A673 (cell line): ENCODE results near the gene ORMDL2.

ENCODE experiments used
- CTCF ChIP-seq: fragments of 300-800, 200-600 bp; sonication (generic); conservative IDR thresholded peaks from 2 replicates; pipeline ENCODE4 v1.5.1; 2017; ENCODE audit warnings: low read depth, mild to moderate bottlenecking, antibody characterized with exemption, low read length, moderate library complexity, mixed read lengths
- EZH2 ChIP-seq: fragments of 200-600 bp; sonication (generic); IDR thresholded peaks from 2 replicates; pipeline ENCODE4 v1.6.1; 2017; ENCODE audit warnings: borderline replicate concordance, low read depth, mild to moderate bottlenecking, mixed read lengths, antibody characterized with exemption, low read length; ENCODE audit not compliant: poor library complexity, severe bottlenecking

GRCh38 chr12:55842681-55843429 lies 25.0 kb downstream of the ORMDL2 start, which contains the start of gene MMP19:
- TF ChIP-seq CTCF, result no peak
- TF ChIP-seq EZH2, result no peak
